K562 (cell line): ENCODE data around the gene UBE2R2. TPM values are rescaled to one million over a fixed set of nuclear protein-coding genes. Genes with fewer than 3 reads are reported as not detected.
A peak's percentile ranks its signal among the peaks of the same experiment; 100 is the strongest.

Source experiments
- ATAC-seq: fragments of 200-7000 bp; cut with Tn5 transposase; 3 replicates; pipeline ENCODE4 v1.9.1; 2020; ENCODE audit warnings: moderate library complexity
- BruUV-seq: library from RNA; stranded (reverse); fragments of 400-500 nt; replicated peaks from 2 replicates; lab custom pipeline; 2021; lab: Mats Ljungman, UMichigan
- CTCF ChIA-PET: fragments of 300-600 bp; formaldehyde crosslinking; extraction: SDS; loops from one replicate; lab custom pipeline; 2021; ENCODE audit warnings: low intra/inter-chr PET ratio; lab: Yijun Ruan, JAX
- POLR2A ChIA-PET: fragments of 300-600, 350-650 bp; sonication (Branson Sonifier 250); formaldehyde crosslinking; extraction: SDS; loops from one replicate; lab custom pipeline; 2021; ENCODE audit warnings: antibody characterized with exemption, inconsistent platforms; lab: Yijun Ruan, JAX
- DNase-seq, 4 experiments: peaks; one replicate each; pipeline versions ENCODE4 v3.0.0 to v3.0.0-alpha.2; 2011 to 2018; ENCODE audit warnings: low spot score in 3 of 4, mixed read lengths in 3 of 4; ENCODE audit errors: extremely low read depth in 1 of 4
- FAIRE-seq: peaks from 2 replicates; lab custom pipeline; 2011; peaks lifted over from hg19 to GRCh38; lab: Jason Lieb, UNC
- H2AFZ ChIP-seq: 2 replicates; pipeline ENCODE4 v1.6.0; 2011; ENCODE audit warnings: low read depth, low read length, control low read depth, inconsistent platforms
- H3K27ac ChIP-seq: fragments of 200-600 bp; 3 replicates; pipeline ENCODE4 v1.8.0; 2011; ENCODE audit warnings: low read depth, mild to moderate bottlenecking, control low read depth, inconsistent platforms, low read length, moderate library complexity, mixed read lengths; ENCODE audit errors: extremely low read depth
- H3K27me3 ChIP-seq, 2 experiments: fragments of 300-600 bp in 1 of 2; 2 replicates in 1 of 2; 3 replicates in 1 of 2; pipeline versions ENCODE4 v1.6.0 to v1.8.0; 2011; ENCODE audit warnings: inconsistent platforms in 2 of 2, low read length in 2 of 2, mild to moderate bottlenecking in 1 of 2, mixed read lengths in 1 of 2, moderate library complexity in 1 of 2; ENCODE audit not compliant: control insufficient read depth in 2 of 2, insufficient read depth in 2 of 2
- H3K36me3 ChIP-seq: fragments of 300-600 bp; 3 replicates; pipeline ENCODE4 v1.8.0; 2011; ENCODE audit warnings: mild to moderate bottlenecking, low read length, inconsistent platforms; ENCODE audit not compliant: control insufficient read depth, insufficient read depth
- H3K4me1 ChIP-seq, 2 experiments: fragments of 200-600 bp in 1 of 2; replicated peaks in 1 of 2; 2 replicates in 1 of 2; 3 replicates in 1 of 2; pipeline versions ENCODE4 v1.5.1 to v1.8.0; 2011; ENCODE audit warnings: inconsistent platforms in 2 of 2, low read length in 2 of 2, mild to moderate bottlenecking in 1 of 2, mixed read lengths in 1 of 2, moderate library complexity in 1 of 2; ENCODE audit not compliant: control insufficient read depth in 2 of 2, insufficient read depth in 2 of 2
- H3K4me2 ChIP-seq: 2 replicates; pipeline ENCODE4 v1.6.1; 2011; ENCODE audit warnings: low read length, control low read depth, inconsistent platforms, mixed read lengths; ENCODE audit not compliant: insufficient read depth
- H3K4me3 ChIP-seq: fragments of 200-600 bp; sonication (generic), shearing (Covaris generic); 2 replicates; pipeline ENCODE4 v1.5.1; 2016; ENCODE audit warnings: control low read depth, inconsistent platforms
- H3K79me2 ChIP-seq: fragments of 200-600 bp; 3 replicates; pipeline ENCODE4 v1.8.0; 2011; ENCODE audit warnings: low read length, inconsistent platforms; ENCODE audit not compliant: control insufficient read depth, insufficient read depth
- H3K9ac ChIP-seq, 2 experiments: 2 replicates each; pipeline versions ENCODE4 v1.6.0 to v1.6.1; 2011; ENCODE audit warnings: low read depth in 2 of 2, low read length in 2 of 2, control low read depth in 1 of 2, inconsistent platforms in 1 of 2, mild to moderate bottlenecking in 1 of 2, mixed read lengths in 1 of 2; ENCODE audit not compliant: insufficient read depth in 1 of 2
- H3K9me1 ChIP-seq: one replicate; pipeline ENCODE4 v1.6.0; 2011; ENCODE audit warnings: inconsistent platforms, mild to moderate bottlenecking, low read length, moderate library complexity; ENCODE audit not compliant: control insufficient read depth, insufficient read depth
- H3K9me3 ChIP-seq: replicated peaks from 2 replicates; pipeline ENCODE4 v1.5.1; 2011; ENCODE audit warnings: low read depth, low read length, inconsistent platforms; ENCODE audit not compliant: control insufficient read depth, insufficient read depth
- H4K20me1 ChIP-seq: replicated peaks from 2 replicates; pipeline ENCODE4 v1.6.1; 2011; ENCODE audit warnings: low read length, inconsistent platforms, mixed read lengths; ENCODE audit not compliant: control insufficient read depth, insufficient read depth
- ARHGAP35 ChIP-seq: fragments of 450-650 bp; IDR thresholded peaks from 2 replicates; pipeline ENCODE4 v1.6.1; 2018; ENCODE audit not compliant: partially characterized antibody
- NR4A1 ChIP-seq, 2 experiments: fragments of 250-450 bp in 1 of 2; fragments of 450-650 bp in 1 of 2; sonication (Bioruptor Pico) in 1 of 2; IDR thresholded peaks; 2 replicates each; pipeline versions ENCODE4 v1.4.0 to v1.6.1; 2016 to 2020; ENCODE audit warnings: mild to moderate bottlenecking in 2 of 2, missing compliant biosample characterization in 1 of 2, missing genetic modification characterization in 1 of 2, moderate library complexity in 1 of 2
- POLR2AphosphoS5 ChIP-seq: IDR thresholded peaks from 2 replicates; pipeline ENCODE4 v1.6.1; 2011; ENCODE audit warnings: mild to moderate bottlenecking, low read depth, low read length, moderate library complexity; ENCODE audit not compliant: control insufficient read depth, insufficient read depth
- SAP30 ChIP-seq: fragments of 200-600 bp; sonication (generic); IDR thresholded peaks from 2 replicates; pipeline ENCODE4 v1.6.1; 2012; ENCODE audit warnings: borderline replicate concordance, low read depth, mild to moderate bottlenecking, moderate library complexity, low read length, control low read depth, inconsistent platforms; ENCODE audit not compliant: insufficient read depth, poor library complexity, severe bottlenecking
- ZNF395 ChIP-seq: fragments of 200-800 bp; sonication (Bioruptor generic); IDR thresholded peaks from 2 replicates; pipeline ENCODE4 v1.6.1; 2017; ENCODE audit warnings: missing genetic modification characterization, missing compliant biosample characterization
- ZNF431 ChIP-seq: sonication (generic); formaldehyde crosslinking; IDR thresholded peaks from 2 replicates; pipeline ENCODE4 v1.8.0; 2022; ENCODE audit warnings: mild to moderate bottlenecking, missing genetic modification reagents
- WGBS: fragments of 100-300 bp; shearing (Covaris generic); methylation state at CpG from one replicate; pipeline ENCODE4 v1.1.6; 2016; ENCODE audit warnings: low coverage, mixed read lengths; ENCODE audit not compliant: insufficient coverage; ENCODE audit errors: missing lambda C conversion rate; 5-methylcytosine and 5-hydroxymethylcytosine counted together
- in situ Hi-C: fragments of 300-500 bp; cut with MboI; formaldehyde crosslinking; loops from 4 replicates; pipeline ENCODE4 v1.15.0; 2018; ENCODE audit warnings: inconsistent platforms, mixed read lengths
- intact Hi-C: fragments of 100-400 bp; cut with micrococcal nuclease; formaldehyde crosslinking; loops from 2 replicates; pipeline ENCODE4 v1.14.2; 2022
- polyA plus RNA-seq, 8 experiments: library from polyadenylated mRNA; depleted of rRNA in 4 of 8; stranded (reverse) in 5 of 8; unstranded in 3 of 8; fragments of >200 nt; fragmentation: Nextera tagmentation in 2 of 8; fragmentation: Illumina TruSeq in 1 of 8; extraction: Ambion mirVana in 2 of 8; extraction: Trizol in 1 of 8; gene quantifications; 2 replicates each; pipeline versions ENCODE4 v1.2.1 to v1.2.3, GENCODE V29; 2011 to 2014; ENCODE audit warnings: inconsistent platforms in 1 of 8, missing spikeins in 1 of 8
- total RNA-seq, 7 experiments: library from RNA; depleted of rRNA in 6 of 7; stranded (reverse); fragments of >200 nt in 6 of 7; fragmentation: Illumina TruSeq in 2 of 7; extraction: Trizol in 2 of 7; gene quantifications; 2 replicates each; pipeline versions ENCODE4 v1.2.1 to v1.2.3, GENCODE V29; 2011 to 2021; ENCODE audit warnings: low replicate concordance in 1 of 7

Gene UBE2R2
- total and polyA plus RNA-seq, 9 of the 15 experiments (the other 6 are each of a cell fraction or from before 2014, with no cell fraction given) = 7.8 to 26.2 (median 11.8) TPM

DNA sequence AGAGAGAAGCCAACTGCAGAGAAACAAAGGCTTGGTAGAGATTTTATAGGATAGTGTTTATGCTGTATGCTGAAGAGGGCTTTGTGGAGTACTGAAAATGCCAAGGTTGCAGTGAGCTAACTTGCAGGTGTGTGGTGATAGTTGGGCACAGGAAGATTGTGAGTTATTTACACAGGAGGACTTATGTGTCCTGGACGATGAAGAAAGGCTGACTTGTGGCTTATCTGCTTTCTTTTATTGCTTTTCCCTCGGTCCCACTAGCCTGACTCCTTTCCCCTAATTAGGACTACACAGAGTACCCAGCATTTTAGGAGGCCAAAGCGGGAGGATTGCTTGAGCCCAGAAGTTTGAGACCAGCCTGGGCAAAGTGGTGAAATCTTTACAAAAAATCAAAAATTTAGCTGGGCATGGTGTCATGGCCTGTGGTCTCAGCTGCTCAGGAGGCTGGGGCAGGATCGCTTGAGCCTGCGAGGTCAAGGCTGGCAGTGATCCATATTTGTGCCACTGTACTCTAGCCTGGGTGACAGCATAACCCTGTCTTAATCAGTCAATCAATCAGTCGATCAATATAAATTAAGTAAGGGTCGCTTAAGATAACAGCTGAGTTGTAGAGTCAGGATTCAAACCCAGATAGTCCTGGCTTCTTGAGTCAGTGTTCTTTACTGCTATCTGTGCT, 61.9 kb downstream of the UBE2R2 start:
- peaks cover 72% of the 10 kb centered on the region for H3K79me2 ChIP-seq
- H3K9me3 ChIP-seq = no peaks in the 10 kb centered on the region
- no peaks in the 10 kb centered on the region for H3K36me3 ChIP-seq
- H4K20me1 ChIP-seq = no peaks in the 10 kb centered on the region; the same call in 1 of the 2 replicates
- peak overlapping the region in 1 of 2 experiments; percentile 52; a peak in 1 of 4 replicates for H3K9ac ChIP-seq
- intact Hi-C loops = no loop called here
- POLR2A ChIA-PET = no interaction called here
- H2AFZ ChIP-seq = no peak overlapping the region
- no peak overlapping the region for H3K4me2 ChIP-seq
- no peaks in the 10 kb centered on the region for H3K9me1 ChIP-seq
- FAIRE-seq (peak; percentile 15), DNase-seq (no peak), ATAC-seq (no peak)
- no peak for TF ChIP-seq ZNF395
- TF ChIP-seq POLR2AphosphoS5 = no peak
- no peak for TF ChIP-seq ARHGAP35
- no peak for TF ChIP-seq NR4A1 (CRISPR knock-in tag; IDR thresholded peaks at IDR 0.05)
- TF ChIP-seq NR4A1 (tag; IDR thresholded peaks at IDR 0.05) = no peak
- no peak for TF ChIP-seq SAP30
- TF ChIP-seq ZNF431 (CRISPR knock-in tag) = no peak
- H3K27me3 ChIP-seq = no peaks in the 10 kb centered on the region
- CTCF ChIA-PET = interaction anchor here (0.6 kb wide), 1 partner anchor 146 kb away, joined by 3 read pairs; no protein-coding TSS in a partner anchor
- no TSS peak for BruUV-seq
- in situ Hi-C loops = no loop called here
- H3K4me1 ChIP-seq = peaks cover 3 to 19% of the 10 kb centered on the region in 2 experiments; a peak in 4 of 5 replicates
- 47% methylated on average over 7 of the region's 7 CpGs for WGBS
- no peak overlapping the region for H3K27ac ChIP-seq
- no peak overlapping the region for H3K4me3 ChIP-seq
